ENCODE data around the gene PHF3.

Gene PHF3

DNA sequence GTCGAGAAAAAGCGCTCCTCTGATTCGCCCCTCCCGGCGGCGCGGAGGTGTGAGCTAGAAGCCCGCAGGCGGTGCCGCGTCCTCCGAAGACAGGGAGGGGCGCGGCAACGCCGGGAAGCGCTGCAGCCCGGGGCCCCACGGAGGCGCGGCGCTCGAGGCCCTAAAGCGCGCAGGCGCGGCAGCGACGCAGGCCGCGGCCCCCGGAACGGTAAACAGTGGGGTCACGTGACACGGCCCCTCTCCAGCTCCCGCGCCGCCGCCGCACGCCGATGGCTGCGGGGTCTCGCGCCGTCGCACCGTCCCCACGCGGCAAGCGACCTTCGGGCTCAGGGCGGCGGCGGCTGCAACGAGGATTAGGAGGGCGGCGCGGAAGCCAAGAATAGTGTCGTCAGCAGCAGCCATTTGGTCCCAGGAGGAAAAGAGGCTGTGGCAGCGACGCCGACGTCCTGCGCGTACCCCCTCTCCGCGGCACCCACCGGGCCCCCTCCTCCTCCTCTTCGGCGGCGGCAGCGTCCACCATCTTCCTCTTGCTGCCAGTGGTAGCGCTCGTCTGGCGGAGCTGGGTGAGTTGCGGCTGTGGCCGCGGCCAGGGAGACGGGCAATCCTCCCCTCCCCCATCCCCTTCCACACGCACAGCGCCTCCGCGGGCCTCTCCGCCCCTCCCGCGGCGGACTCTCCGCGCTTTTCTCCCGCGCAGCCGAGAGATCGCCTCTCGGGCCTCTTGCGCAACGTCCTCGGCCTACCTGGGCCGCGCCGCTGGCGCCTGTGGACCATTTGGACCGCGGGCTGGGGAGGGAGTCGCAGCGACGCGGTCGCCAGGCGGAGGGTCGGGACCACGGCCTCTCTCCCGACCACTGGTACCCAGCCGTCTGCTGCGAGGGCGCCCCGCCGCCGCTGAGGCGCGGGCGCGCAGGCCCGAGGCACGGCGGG, at the start of gene PHF3:
Gene PHF3, plus strand, starts transcription at position 215 of the 930 bp plus-strand sequence. CDS start 10,750 bp downstream, outside the sequence.
- DNase-seq, result peak; percentile 91 to 93

DNA sequence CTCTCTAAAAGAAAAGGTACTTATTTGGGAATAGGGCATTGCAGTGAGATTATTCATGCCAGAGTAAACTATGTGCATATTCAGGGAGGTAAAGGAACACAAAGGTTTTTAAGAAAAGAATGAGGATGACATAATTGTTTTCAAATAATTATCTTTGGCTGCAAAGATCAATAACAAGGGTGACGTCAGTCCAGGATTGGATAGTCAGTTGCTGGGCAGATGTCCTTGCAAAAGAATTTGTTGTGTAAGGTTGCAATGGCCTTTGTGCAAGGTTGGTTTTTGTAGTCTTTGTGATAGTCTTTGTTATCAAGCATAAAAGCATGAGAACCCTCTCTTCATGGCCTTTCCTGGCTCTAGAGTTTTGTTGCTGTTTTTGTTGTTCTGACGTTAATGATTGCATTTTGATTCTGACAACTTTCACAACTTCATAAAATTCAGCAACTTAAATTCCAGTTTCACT, 45.6 kb upstream of the PHF3 start:
- DNase-seq, result no peak

- no peak for DNase-seq
Measured at GRCh38 chr6:63592886-63593285, 42.7 kb upstream of the PHF3 start.

- DNase-seq, result no peak
Measured at GRCh38 chr6:63597141-63598048, 38.2 kb upstream of the PHF3 start.

DNA sequence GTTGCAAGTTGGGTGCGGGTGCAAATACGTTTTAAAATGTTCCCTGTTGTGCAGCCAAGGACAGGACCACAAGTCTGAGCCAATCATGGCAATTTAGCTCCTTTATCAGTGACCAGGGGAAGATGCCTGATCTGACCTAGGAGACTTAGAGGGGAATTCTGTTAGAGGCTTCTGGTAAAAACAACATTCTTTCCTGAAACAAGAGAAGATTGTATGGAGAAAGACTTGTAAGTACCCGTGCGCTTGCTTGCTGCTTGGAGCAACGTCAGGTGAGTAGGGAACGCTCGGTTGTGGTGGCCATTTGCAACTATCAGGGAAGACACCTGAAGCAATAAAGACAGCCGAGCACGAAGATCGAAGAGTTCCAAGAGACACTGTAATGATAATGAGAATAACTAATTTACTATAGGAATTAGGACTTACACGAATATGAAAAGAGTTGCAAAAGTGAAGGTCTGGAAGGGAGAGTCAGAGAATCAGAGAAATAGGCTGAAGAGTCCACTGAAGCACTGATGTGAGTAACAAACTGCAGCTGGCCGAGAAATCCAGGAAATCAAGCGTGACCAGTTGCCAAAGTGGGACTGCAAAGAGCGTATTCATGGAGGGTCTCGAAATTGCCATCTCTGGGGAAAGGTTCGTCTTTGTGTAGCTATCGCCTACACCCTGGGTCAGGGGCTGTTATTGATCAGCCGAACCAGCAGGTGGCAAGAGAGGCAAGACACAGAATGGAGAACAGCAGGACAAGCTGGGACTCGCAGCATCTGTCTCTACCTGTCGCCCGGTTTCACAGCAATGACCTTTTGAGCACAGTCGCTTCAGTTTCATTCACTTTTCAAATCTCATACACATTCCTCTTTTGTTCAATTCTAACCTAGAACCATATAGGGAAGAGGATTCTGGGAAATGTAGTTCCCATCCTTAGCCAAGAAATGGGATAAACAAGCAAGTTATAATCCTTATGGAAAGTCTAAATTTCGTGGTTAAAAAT, 37.3 kb upstream of the PHF3 start:
- DNase-seq, result peak; percentile 81 to 85

GRCh38 chr6:63599243-63599642, 36.4 kb upstream of the PHF3 start:
- DNase-seq, result no peak

- DNase-seq, result no peak
Measured at GRCh38 chr6:63600136-63600535, 35.5 kb upstream of the PHF3 start.

GRCh38 chr6:63609231-63609630, 26.4 kb upstream of the PHF3 start:
- DNase-seq, result no peak

DNA sequence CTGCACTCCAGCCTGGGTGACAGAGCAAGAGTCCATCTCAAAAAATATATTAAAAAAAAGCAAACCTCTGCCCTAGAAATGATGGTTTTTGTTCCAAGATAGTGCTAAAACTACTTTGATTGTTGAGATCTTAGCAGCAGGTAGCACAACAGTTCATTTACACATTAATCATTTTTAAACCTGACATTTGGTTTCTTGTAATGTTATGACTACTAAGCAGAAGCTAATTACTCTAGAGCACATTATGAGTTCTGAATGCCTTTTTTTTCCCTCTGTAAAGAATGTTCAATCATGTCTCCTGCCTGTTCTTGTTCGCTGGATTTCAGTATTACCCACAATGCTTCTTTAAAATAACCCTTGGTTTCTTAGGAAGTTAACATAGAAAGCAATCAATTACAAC, 24.7 kb upstream of the PHF3 start:
- no peak for DNase-seq

DNA sequence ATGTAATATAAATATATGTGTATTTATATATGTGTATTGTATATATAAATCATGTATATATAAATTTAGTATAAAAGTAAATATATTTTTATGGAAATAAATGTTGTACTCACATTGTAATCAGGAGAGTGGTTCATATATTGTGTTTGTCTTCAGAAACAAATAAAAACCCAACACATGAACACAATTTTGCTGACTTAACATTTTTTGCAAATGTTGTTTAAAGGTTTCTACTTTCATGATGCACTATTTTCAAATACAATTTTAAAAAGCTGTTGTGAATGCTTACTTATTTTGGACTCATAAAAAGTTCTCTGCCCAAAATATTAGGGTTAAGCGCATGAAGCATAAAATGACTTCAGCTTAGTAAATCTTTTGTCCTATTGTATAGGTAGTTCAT, 24.0 kb upstream of the PHF3 start:
- DNase-seq, result no peak

GRCh38 chr6:63615590-63615989, 20.0 kb upstream of the PHF3 start:
- DNase-seq, result no peak

GRCh38 chr6:63624091-63624490, 11.5 kb upstream of the PHF3 start:
- DNase-seq, result no peak

DNA sequence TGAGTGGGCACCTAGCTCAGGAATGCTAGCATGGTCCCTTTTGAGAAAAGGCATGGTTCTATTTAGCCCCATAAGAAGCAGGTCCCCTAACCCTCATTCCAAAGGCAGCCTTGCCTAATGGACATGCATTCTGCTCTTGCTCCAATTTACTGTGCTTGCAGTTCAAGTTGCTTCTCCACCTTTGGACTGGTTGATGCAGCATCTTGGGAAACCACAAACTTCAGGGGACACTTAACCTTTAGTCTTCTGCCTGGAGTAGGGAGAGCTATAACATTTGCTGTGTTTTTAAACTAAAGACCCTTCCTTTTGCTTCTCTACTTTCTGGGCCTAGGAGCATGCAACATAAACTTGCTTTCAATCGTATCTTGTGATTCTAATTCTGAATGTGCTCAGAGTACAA, 5.1 kb upstream of the PHF3 start:
- DNase-seq, result no peak

DNA sequence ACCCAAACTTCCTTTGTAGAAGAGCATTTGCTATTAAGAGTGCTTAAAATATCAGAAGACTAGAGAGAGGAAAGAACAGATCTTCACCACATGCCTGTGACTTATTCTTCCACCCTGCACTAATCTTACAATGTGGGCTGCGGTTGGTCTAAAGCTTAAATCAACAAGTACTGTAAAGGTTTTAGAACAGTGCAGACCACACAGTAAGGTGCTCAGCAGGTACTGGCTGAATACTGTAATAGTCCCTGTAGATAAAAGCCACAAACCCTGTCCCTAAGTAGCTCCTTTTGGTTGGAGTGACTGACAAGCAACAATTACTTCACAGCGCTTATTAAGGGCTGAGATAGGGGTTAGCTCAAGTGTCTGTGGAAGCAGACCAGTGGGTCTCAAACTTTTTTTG, 972 bp upstream of the PHF3 start:
- no peak for DNase-seq

- no peak for DNase-seq
Measured at GRCh38 chr6:63635215-63635587, 401 bp upstream of the PHF3 start.

DNA sequence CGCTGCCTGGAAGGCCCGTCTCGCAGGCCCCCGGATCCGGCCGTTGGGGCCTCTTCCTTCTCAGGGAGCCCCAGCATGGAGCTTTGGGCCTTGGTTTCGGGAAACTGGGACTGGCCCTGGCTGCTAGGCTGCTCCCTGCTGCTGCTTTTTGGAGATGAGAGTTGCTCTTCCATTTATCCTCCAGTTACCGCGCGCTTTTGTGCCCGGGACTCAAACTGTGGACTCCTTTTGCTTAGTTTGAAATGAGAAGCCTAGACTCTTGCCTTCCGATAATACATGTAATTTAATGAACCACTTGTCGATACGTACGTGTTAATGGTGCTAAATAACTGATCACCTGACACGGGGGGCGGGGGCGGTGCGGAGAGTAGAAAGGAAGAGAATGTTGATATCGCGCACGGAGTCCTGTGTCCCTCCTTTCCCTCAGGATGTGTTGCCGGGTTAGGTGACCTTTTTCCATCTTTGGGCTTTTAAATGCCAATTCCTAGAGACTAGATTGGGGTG, 968 bp downstream of the PHF3 start:
- peak; percentile 35 to 54 for DNase-seq

- no peak for DNase-seq
Measured at GRCh38 chr6:63637865-63638445, 2.4 kb downstream of the PHF3 start.

- DNase-seq, result no peak
Measured at GRCh38 chr6:63640062-63640461, 4.5 kb downstream of the PHF3 start.

DNA sequence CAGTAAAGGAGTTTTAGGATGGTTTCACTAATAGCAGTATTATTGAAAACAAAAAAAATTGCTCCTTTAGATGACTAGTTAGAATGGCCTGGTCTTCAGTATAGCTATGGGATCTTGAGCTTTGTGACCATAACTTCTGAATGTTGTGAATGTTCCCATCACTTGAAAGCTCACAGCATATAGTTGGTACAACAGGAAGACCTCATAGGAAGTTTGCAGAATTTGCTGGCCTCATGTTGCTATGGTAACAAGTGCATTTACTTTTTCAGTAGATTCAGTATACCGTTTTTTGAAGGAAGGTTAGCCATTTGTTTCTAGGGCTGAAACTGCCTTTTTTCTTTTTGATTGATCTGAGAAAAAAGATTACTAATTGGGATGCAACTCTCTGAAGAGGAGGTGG, 8.3 kb downstream of the PHF3 start:
- peak; percentile 13 to 53 for DNase-seq

GRCh38 chr6:63644668-63645326, 9.2 kb downstream of the PHF3 start:
- DNase-seq, result no peak

DNA sequence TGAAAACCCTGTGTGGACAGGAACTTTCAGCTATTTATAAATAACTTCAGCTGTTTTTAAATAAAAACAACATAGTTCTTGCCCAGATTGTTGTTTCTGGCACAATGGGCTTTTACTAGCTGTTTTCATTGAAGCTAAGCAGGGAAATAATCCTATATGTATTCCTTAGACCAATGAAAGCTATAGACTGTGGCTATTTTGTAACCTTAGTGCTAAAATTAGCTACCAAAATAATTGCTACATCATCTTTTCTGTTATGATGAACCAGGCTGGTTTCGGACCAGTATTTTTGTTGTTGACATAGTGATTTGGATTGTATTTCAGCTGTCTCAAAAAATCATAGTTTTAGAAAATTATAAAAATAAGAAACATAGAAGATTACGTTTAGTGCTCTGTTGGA, 13.7 kb downstream of the PHF3 start:
- DNase-seq, result no peak

Data from CD4-positive, alpha-beta T cell treated with Interleukin-1 beta for 1 hour (primary cell).